ENCODE data around the gene PRKN.

PRKN gene

GRCh38 chr6:162217811-162218493, 509.6 kb downstream of the PRKN start:
- Histone ChIP-seq H3K27ac (no peak overlapping the region), H3K27me3 (ENCODE audit: insufficient read depth, low read depth) (no peaks in the 10 kb centered on the region), H3K4me1 (ENCODE audit: low read depth, poor library complexity, severe bottlenecking) (no peaks in the 10 kb centered on the region), H3K79me2 (ENCODE audit: insufficient read depth, low read depth) (no peaks in the 10 kb centered on the region), H4K20me1 (ENCODE audit: insufficient read depth) (no peaks in the 10 kb centered on the region), H3K4me3 (IDR thresholded peaks at IDR 0.05; ENCODE audit: insufficient read depth, low read depth, low read length) (no peak overlapping the region), H3K4me2 (no peak overlapping the region), H3K9ac (no peak overlapping the region), H3K36me3 (ENCODE audit: insufficient read depth) (no peaks in the 10 kb centered on the region), H2AFZ (ENCODE audit: low read depth) (no peak overlapping the region)
- TF ChIP-seq, protein P1, sequence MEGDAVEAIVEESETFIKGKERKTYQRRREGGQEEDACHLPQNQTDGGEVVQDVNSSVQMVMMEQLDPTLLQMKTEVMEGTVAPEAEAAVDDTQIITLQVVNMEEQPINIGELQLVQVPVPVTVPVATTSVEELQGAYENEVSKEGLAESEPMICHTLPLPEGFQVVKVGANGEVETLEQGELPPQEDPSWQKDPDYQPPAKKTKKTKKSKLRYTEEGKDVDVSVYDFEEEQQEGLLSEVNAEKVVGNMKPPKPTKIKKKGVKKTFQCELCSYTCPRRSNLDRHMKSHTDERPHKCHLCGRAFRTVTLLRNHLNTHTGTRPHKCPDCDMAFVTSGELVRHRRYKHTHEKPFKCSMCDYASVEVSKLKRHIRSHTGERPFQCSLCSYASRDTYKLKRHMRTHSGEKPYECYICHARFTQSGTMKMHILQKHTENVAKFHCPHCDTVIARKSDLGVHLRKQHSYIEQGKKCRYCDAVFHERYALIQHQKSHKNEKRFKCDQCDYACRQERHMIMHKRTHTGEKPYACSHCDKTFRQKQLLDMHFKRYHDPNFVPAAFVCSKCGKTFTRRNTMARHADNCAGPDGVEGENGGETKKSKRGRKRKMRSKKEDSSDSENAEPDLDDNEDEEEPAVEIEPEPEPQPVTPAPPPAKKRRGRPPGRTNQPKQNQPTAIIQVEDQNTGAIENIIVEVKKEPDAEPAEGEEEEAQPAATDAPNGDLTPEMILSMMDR (conservative IDR thresholded peaks at IDR 0.05; ENCODE audit: low read depth, low read length): no peak

GRCh38 chr6:162217058-162217457, 510.5 kb downstream of the PRKN start:
- Histone ChIP-seq H3K27me3 (ENCODE audit: insufficient read depth, low read depth) (no peaks in the 10 kb centered on the region), H3K79me2 (ENCODE audit: insufficient read depth, low read depth) (no peaks in the 10 kb centered on the region), H4K20me1 (ENCODE audit: insufficient read depth) (no peaks in the 10 kb centered on the region), H3K4me1 (ENCODE audit: low read depth, poor library complexity, severe bottlenecking) (no peaks in the 10 kb centered on the region), H3K9ac (no peak overlapping the region), H3K36me3 (ENCODE audit: insufficient read depth) (no peaks in the 10 kb centered on the region), H3K4me3 (IDR thresholded peaks at IDR 0.05; ENCODE audit: insufficient read depth, low read depth, low read length) (no peak overlapping the region), H2AFZ (ENCODE audit: low read depth) (no peak overlapping the region), H3K27ac (no peak overlapping the region), H3K4me2 (no peak overlapping the region)
- TF ChIP-seq, protein P1 (conservative IDR thresholded peaks at IDR 0.05; ENCODE audit: low read depth, low read length): no peak

- H3K4me1 ChIP-seq (ENCODE audit: low read depth, poor library complexity, severe bottlenecking): no peaks in the 10 kb centered on the region
- no peak overlapping the region for H2AFZ ChIP-seq (ENCODE audit: low read depth)
- no peak overlapping the region for H3K27ac ChIP-seq
- no peak overlapping the region for H3K4me2 ChIP-seq
- no peak overlapping the region for H3K4me3 ChIP-seq (IDR thresholded peaks at IDR 0.05; ENCODE audit: insufficient read depth, low read depth, low read length)
- TF ChIP-seq, protein P1 (conservative IDR thresholded peaks at IDR 0.05; ENCODE audit: low read depth, low read length): no peak
- no peaks in the 10 kb centered on the region for H3K79me2 ChIP-seq (ENCODE audit: insufficient read depth, low read depth)
- H3K9ac ChIP-seq: no peak overlapping the region
- no peaks in the 10 kb centered on the region for H4K20me1 ChIP-seq (ENCODE audit: insufficient read depth)
- H3K27me3 ChIP-seq (ENCODE audit: insufficient read depth, low read depth): no peaks in the 10 kb centered on the region
- no peaks in the 10 kb centered on the region for H3K36me3 ChIP-seq (ENCODE audit: insufficient read depth)
These were observed 515.8 kb downstream of the PRKN start for GRCh38 chr6:162211777-162212176.

GRCh38 chr6:162211022-162211421, 516.5 kb downstream of the PRKN start:
- no peaks in the 10 kb centered on the region for H3K36me3 ChIP-seq (ENCODE audit: insufficient read depth)
- H4K20me1 ChIP-seq (ENCODE audit: insufficient read depth): no peaks in the 10 kb centered on the region
- no peaks in the 10 kb centered on the region for H3K79me2 ChIP-seq (ENCODE audit: insufficient read depth, low read depth)
- H3K4me1 ChIP-seq (ENCODE audit: low read depth, poor library complexity, severe bottlenecking): no peaks in the 10 kb centered on the region
- no peak overlapping the region for H3K4me3 ChIP-seq (IDR thresholded peaks at IDR 0.05; ENCODE audit: insufficient read depth, low read depth, low read length)
- H2AFZ ChIP-seq (ENCODE audit: low read depth): no peak overlapping the region
- H3K27me3 ChIP-seq (ENCODE audit: insufficient read depth, low read depth): no peaks in the 10 kb centered on the region
- H3K4me2 ChIP-seq: no peak overlapping the region
- no peak overlapping the region for H3K27ac ChIP-seq
- H3K9ac ChIP-seq: no peak overlapping the region
- TF ChIP-seq, protein P1 (conservative IDR thresholded peaks at IDR 0.05; ENCODE audit: low read depth, low read length): no peak
